Testis (tissue), 3 donors: ENCODE results near the gene SELP. TPM values are rescaled to one million over a fixed set of nuclear protein-coding genes. Genes with fewer than 3 reads are reported as not detected.

Experiments
- DNase-seq: peaks from one replicate; pipeline ENCODE4 v3.0.0-alpha.2; 2019
- H3K27ac ChIP-seq, 2 donors: fragments of 200-600 bp; sonication (generic); one replicate each; pipeline ENCODE4 v1.5.1; 2019
- H3K27me3 ChIP-seq: fragments of 200-600 bp; sonication (generic); one replicate; pipeline ENCODE4 v1.5.1; 2019
- H3K36me3 ChIP-seq: fragments of 200-600 bp; sonication (generic); one replicate; pipeline ENCODE4 v1.5.1; 2017; ENCODE audit warnings: low read depth; ENCODE audit errors: missing control alignments
- H3K4me1 ChIP-seq: fragments of 200-600 bp; sonication (generic); one replicate; pipeline ENCODE4 v1.5.1; 2019
- H3K4me3 ChIP-seq, 2 donors: fragments of 200-600 bp; sonication (generic); one replicate each; pipeline ENCODE4 v1.5.1; 2017 to 2019
- H3K9me3 ChIP-seq: fragments of 200-600 bp; sonication (generic); one replicate; pipeline ENCODE4 v1.5.1; 2017
- POLR2A ChIP-seq: fragments of 450-650 bp; IDR thresholded peaks from one replicate; pipeline ENCODE4 v1.6.1; 2017; ENCODE audit warnings: antibody characterized with exemption, mild to moderate bottlenecking, moderate library complexity
- WGBS, 2 donors: methylation state at CpG; one replicate each; pipeline ENCODE4 v1.1.5; 2018; 5-methylcytosine and 5-hydroxymethylcytosine counted together
- intact Hi-C: fragments of 100-400 bp; cut with DNase I; formaldehyde crosslinking; loops from one replicate; pipeline ENCODE4 v1.15.1; 2023; ENCODE audit warnings: low total_unique reads
- polyA plus RNA-seq: library from polyadenylated mRNA; stranded (reverse); fragments of 350-450 nt; fragmentation: Illumina TruSeq; extraction: RNeasy Lipid Tissue Mini Kit (QIAGEN cat#74804); gene quantifications from one replicate; pipeline ENCODE4 v1.2.3, GENCODE V29; 2014; ENCODE audit warnings: low read depth, low replicate concordance; ENCODE audit not compliant: insufficient read depth
- total RNA-seq, 2 donors: library from RNA; depleted of rRNA; stranded (reverse); fragments of >200 nt; gene quantifications; one replicate each; pipeline ENCODE4 v1.2.3, GENCODE V29; 2016
- TF ChIP-seq, protein P1 (sequence below), 3 experiments: fragments of 450-650 bp in 2 of 3; fragments of 200-600 bp in 1 of 3; sonication (generic) in 1 of 3; IDR thresholded peaks; one replicate each; pipeline ENCODE4 v1.5.1; 2016 to 2019; ENCODE audit warnings: antibody characterized with exemption in 3 of 3, mild to moderate bottlenecking in 2 of 3, moderate library complexity in 1 of 3

The SELP gene
- total and polyA plus RNA-seq, 3 donors from 2014 or later = 1.7 to 6.4 (median 3.1) TPM

DNA sequence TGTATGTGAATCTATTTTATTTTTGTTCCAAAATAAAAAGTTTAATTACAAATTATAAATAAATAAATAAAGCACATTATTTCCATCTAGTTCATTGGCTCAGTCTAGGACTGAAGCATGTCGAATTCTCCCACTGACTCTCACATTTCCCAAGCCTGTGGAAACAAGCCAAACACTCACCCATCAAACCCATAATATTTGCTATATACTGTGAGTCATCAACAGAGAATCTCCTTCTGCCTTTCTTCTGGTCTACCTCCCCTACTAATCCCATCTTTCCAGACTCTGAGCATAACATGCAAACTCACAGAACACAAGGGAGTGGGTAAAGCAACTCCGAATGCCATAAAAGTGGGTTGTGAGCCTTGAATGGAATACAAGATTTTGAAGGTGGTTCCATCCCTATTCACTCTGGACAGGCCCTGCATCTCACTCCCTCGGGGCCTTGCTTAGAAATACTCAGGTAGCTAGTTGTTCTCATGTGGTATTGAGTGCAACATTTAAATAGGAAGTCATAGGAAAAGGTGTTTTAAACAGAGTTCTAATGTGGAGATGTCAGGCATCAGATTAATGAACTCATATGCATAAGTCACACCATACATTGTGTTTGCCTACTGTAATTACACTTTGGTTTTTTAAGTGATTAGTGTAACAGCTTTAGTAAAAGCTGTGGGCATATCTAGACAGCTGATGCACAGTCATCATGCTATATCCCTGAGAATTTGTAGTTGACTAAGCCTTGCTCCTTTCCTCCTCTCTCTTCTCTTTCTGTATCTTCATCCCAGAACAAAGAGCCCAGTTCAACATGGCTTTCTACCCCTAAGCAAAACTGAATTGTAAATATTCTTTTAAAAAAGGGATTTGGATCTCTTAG, 90.7 kb downstream of the SELP start:
- H3K27ac ChIP-seq = no peak overlapping the region
- H3K4me1 ChIP-seq = no peaks in the 10 kb centered on the region
- no peaks in the 10 kb centered on the region for H3K9me3 ChIP-seq
- no peaks in the 10 kb centered on the region for H3K36me3 ChIP-seq
- no peaks in the 10 kb centered on the region for H3K27me3 ChIP-seq
- no peak overlapping the region for H3K4me3 ChIP-seq
- WGBS, 2 donors = 83 to 85% methylated on average over 3 of the region's 3 CpGs
- no peak for DNase-seq
- TF ChIP-seq, protein P1, sequence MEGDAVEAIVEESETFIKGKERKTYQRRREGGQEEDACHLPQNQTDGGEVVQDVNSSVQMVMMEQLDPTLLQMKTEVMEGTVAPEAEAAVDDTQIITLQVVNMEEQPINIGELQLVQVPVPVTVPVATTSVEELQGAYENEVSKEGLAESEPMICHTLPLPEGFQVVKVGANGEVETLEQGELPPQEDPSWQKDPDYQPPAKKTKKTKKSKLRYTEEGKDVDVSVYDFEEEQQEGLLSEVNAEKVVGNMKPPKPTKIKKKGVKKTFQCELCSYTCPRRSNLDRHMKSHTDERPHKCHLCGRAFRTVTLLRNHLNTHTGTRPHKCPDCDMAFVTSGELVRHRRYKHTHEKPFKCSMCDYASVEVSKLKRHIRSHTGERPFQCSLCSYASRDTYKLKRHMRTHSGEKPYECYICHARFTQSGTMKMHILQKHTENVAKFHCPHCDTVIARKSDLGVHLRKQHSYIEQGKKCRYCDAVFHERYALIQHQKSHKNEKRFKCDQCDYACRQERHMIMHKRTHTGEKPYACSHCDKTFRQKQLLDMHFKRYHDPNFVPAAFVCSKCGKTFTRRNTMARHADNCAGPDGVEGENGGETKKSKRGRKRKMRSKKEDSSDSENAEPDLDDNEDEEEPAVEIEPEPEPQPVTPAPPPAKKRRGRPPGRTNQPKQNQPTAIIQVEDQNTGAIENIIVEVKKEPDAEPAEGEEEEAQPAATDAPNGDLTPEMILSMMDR (IDR thresholded peaks at IDR 0.05) = no peak
- TF ChIP-seq POLR2A = no peak
- intact Hi-C loops = no loop called here

Other genes with a start within 250 kb of the SELP start
- gene CCDC181, start 202.7 kb downstream of the SELP start, total RNA-seq = 10 to 100 TPM; 14.2 to 27.1 TPM
- 17.5 TPM for gene CCDC181, start 202.7 kb downstream of the SELP start, polyA plus RNA-seq
- 10 to 100 TPM; 22.5 to 26.5 TPM for gene SLC19A2, start 144.2 kb downstream of the SELP start, total RNA-seq
- 14.6 TPM for gene SLC19A2, start 144.2 kb downstream of the SELP start, polyA plus RNA-seq
- gene F5, start 43.6 kb downstream of the SELP start, total RNA-seq = 1 to 10 TPM in 1 of 2 donors, under 1 TPM in 1; 0.63 to 2.0 TPM
- 5.2 TPM for gene F5, start 43.6 kb downstream of the SELP start, polyA plus RNA-seq
- 1 to 10 TPM in 1 of 2 donors, under 1 TPM in 1; 0.87 to 3.2 TPM for gene SELL, start 81.5 kb upstream of the SELP start, total RNA-seq
- gene SELL, start 81.5 kb upstream of the SELP start, polyA plus RNA-seq = 4.0 TPM
- gene SELE, start 104.0 kb upstream of the SELP start, total RNA-seq = 1 to 10 TPM in 1 of 2 donors, under 1 TPM in 1; 0.47 to 1.7 TPM
- gene SELE, start 104.0 kb upstream of the SELP start, polyA plus RNA-seq = 1.2 TPM
- 1 to 10 TPM; 6.4 to 6.6 TPM for gene METTL18, start 164.8 kb upstream of the SELP start, total RNA-seq
- 8.6 TPM for gene METTL18, start 164.8 kb upstream of the SELP start, polyA plus RNA-seq